K562 (cell line): ENCODE measurements around the gene RPL22.

Source experiments
- CCNT2 ChIP-seq: IDR thresholded peaks from 2 replicates; pipeline ENCODE4 v1.6.1; 2011; ENCODE audit warnings: borderline replicate concordance, low read depth, mild to moderate bottlenecking, moderate library complexity, mixed read lengths, low read length; ENCODE audit not compliant: insufficient read length; ENCODE audit errors: extremely low read depth
- CEBPG ChIP-seq, 3 experiments: fragments of 200-800 bp in 1 of 3; sonication (Bioruptor generic) in 1 of 3; sonication (generic) in 1 of 3; formaldehyde crosslinking in 1 of 3; IDR thresholded peaks in 2 of 3; conservative IDR thresholded peaks in 1 of 3; 2 replicates each; pipeline versions ENCODE4 v1.6.1 to v1.8.0; 2016 to 2022; ENCODE audit warnings: missing compliant biosample characterization in 2 of 3, missing genetic modification characterization in 2 of 3, mild to moderate bottlenecking in 1 of 3, missing genetic modification reagents in 1 of 3
- COPS2 ChIP-seq: fragments of 450-650 bp; conservative IDR thresholded peaks from 2 replicates; pipeline ENCODE4 v1.6.1; 2016; ENCODE audit warnings: mild to moderate bottlenecking, moderate library complexity
- GABPB1 ChIP-seq: sonication (generic); formaldehyde crosslinking; IDR thresholded peaks from 2 replicates; pipeline ENCODE4 v1.8.0; 2022; ENCODE audit warnings: mild to moderate bottlenecking, missing genetic modification reagents
- HDAC2 ChIP-seq: fragments of 450-650 bp; IDR thresholded peaks from 2 replicates; pipeline ENCODE4 v1.6.1; 2016; ENCODE audit warnings: mild to moderate bottlenecking
- HMG20B ChIP-seq: fragments of 250-450 bp; sonication (Bioruptor Pico); IDR thresholded peaks from 2 replicates; pipeline ENCODE4 v1.5.0; 2021; ENCODE audit warnings: mild to moderate bottlenecking
- JUN ChIP-seq, 2 experiments: sonication (generic) in 1 of 2; formaldehyde crosslinking in 1 of 2; IDR thresholded peaks; 2 replicates each; pipeline versions ENCODE4 v1.6.1 to v1.8.0; 2012 to 2022; ENCODE audit warnings: borderline replicate concordance in 2 of 2, mild to moderate bottlenecking in 2 of 2, improper control_type of control experiment in 1 of 2, low read depth in 1 of 2, low read length in 1 of 2, missing genetic modification reagents in 1 of 2
- KLF6 ChIP-seq: fragments of 250-450 bp; sonication (Bioruptor Pico); IDR thresholded peaks from 2 replicates; pipeline ENCODE4 v1.4.0; 2020; ENCODE audit warnings: mild to moderate bottlenecking, moderate library complexity, borderline replicate concordance
- NFRKB ChIP-seq: fragments of 450-650 bp; IDR thresholded peaks from 2 replicates; pipeline ENCODE4 v1.6.1; 2016; ENCODE audit warnings: low read depth
- PHF20 ChIP-seq: fragments of 450-650 bp; IDR thresholded peaks from 2 replicates; pipeline ENCODE4 v1.6.1; 2018; ENCODE audit not compliant: partially characterized antibody
- PHF8 ChIP-seq: fragments of 200-600 bp; sonication (generic); IDR thresholded peaks from 2 replicates; pipeline ENCODE4 v1.6.1; 2012; ENCODE audit warnings: mixed run types, mild to moderate bottlenecking, inconsistent platforms, low read length, moderate library complexity, borderline replicate concordance
- RFX1 ChIP-seq: fragments of 450-650 bp; IDR thresholded peaks from 2 replicates; pipeline ENCODE4 v1.6.1; 2016; ENCODE audit warnings: mild to moderate bottlenecking, moderate library complexity
- TF ChIP-seq, protein P1 (sequence below), 3 experiments: IDR thresholded peaks in 2 of 3; conservative IDR thresholded peaks in 1 of 3; 2 replicates each; pipeline ENCODE4 v1.5.1; 2011 to 2012; ENCODE audit warnings: low read length in 3 of 3, mild to moderate bottlenecking in 3 of 3, control low read depth in 2 of 3, improper control_type of control experiment in 1 of 3, inconsistent platforms in 1 of 3, low read depth in 1 of 3, mixed read lengths in 1 of 3, moderate library complexity in 1 of 3; ENCODE audit not compliant: insufficient read depth in 2 of 3
- TF ChIP-seq, protein P2 (sequence below): sonication (generic); formaldehyde crosslinking; IDR thresholded peaks from 2 replicates; pipeline ENCODE4 v1.4.0; 2020; ENCODE audit warnings: mild to moderate bottlenecking, missing genetic modification reagents

DNA sequence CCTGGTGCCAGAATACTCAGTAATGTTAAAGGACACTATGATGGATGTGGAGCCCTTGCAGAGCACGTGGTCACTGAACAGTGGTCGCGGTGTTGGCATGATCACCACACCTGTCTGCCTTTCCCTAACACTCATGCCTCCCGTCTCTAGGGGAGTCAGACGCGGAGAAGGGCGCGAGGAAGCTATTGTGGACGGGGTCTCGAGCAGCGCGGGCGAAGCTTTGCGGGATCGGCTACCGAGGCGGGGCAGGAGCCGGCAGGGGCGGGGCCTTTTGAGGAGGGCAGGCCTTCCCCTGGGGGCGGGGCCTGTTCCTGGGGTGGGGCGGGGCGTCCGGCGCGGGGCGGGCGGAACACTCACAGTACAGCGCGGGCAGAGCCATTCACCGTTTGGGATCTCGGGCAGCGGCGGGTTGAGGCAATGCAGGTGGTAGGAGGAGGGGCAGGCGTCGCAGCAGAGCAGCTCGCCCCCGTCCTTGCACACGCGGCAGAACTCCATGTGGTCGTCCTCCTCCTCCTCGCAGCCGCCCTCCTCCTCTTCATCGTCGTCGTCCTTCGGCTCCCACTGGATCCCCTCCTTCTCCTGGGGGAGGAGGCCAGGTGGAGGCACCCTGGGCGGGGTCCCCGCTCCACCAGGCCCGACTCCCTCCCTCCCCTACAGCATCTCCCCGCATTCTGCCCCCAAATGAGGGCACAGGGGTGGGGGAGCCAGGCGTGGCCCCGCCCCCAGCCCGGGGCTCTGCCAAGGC, 50.7 kb downstream of the RPL22 start:
- no peak for TF ChIP-seq HDAC2
- no peak for TF ChIP-seq COPS2
- TF ChIP-seq, protein P1, sequence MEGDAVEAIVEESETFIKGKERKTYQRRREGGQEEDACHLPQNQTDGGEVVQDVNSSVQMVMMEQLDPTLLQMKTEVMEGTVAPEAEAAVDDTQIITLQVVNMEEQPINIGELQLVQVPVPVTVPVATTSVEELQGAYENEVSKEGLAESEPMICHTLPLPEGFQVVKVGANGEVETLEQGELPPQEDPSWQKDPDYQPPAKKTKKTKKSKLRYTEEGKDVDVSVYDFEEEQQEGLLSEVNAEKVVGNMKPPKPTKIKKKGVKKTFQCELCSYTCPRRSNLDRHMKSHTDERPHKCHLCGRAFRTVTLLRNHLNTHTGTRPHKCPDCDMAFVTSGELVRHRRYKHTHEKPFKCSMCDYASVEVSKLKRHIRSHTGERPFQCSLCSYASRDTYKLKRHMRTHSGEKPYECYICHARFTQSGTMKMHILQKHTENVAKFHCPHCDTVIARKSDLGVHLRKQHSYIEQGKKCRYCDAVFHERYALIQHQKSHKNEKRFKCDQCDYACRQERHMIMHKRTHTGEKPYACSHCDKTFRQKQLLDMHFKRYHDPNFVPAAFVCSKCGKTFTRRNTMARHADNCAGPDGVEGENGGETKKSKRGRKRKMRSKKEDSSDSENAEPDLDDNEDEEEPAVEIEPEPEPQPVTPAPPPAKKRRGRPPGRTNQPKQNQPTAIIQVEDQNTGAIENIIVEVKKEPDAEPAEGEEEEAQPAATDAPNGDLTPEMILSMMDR (IDR thresholded peaks at IDR 0.05 in 2 of 3, conservative IDR thresholded peaks at IDR 0.05 in 1 of 3; ENCODE audit: insufficient read depth in 2 of 3, low read depth in 1 of 3, low read length in 3 of 3), result no peak
- TF ChIP-seq GABPB1 (CRISPR knock-in tag), result no peak
- no peak for TF ChIP-seq PHF20
- TF ChIP-seq CCNT2, result no peak
- TF ChIP-seq, protein P2, sequence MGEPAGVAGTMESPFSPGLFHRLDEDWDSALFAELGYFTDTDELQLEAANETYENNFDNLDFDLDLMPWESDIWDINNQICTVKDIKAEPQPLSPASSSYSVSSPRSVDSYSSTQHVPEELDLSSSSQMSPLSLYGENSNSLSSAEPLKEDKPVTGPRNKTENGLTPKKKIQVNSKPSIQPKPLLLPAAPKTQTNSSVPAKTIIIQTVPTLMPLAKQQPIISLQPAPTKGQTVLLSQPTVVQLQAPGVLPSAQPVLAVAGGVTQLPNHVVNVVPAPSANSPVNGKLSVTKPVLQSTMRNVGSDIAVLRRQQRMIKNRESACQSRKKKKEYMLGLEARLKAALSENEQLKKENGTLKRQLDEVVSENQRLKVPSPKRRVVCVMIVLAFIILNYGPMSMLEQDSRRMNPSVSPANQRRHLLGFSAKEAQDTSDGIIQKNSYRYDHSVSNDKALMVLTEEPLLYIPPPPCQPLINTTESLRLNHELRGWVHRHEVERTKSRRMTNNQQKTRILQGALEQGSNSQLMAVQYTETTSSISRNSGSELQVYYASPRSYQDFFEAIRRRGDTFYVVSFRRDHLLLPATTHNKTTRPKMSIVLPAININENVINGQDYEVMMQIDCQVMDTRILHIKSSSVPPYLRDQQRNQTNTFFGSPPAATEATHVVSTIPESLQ (CRISPR knock-in tag), result no peak
- no peak for TF ChIP-seq PHF8
- TF ChIP-seq KLF6, result no peak
- no peak for TF ChIP-seq CEBPG (CRISPR knock-in tag; IDR thresholded peaks at IDR 0.05)
- TF ChIP-seq CEBPG (tag; conservative IDR thresholded peaks at IDR 0.05 in 1 of 2, IDR thresholded peaks at IDR 0.05 in 1 of 2), result no peak
- TF ChIP-seq JUN (IDR thresholded peaks at IDR 0.05; ENCODE audit: borderline replicate concordance, low read depth, low read length), result no peak
- TF ChIP-seq JUN (CRISPR knock-in tag; IDR thresholded peaks at IDR 0.05; ENCODE audit: borderline replicate concordance), result no peak
- no peak for TF ChIP-seq RFX1
- no peak for TF ChIP-seq HMG20B (CRISPR knock-in tag)
- no peak for TF ChIP-seq NFRKB
